GM23338 (cell line): ENCODE results near the gene PLA2G12A.

ENCODE experiments used
- CREB1 ChIP-seq: fragments of 250-450 bp; sonication (Bioruptor Pico); IDR thresholded peaks from 2 replicates; pipeline ENCODE4 v1.5.0; 2020; ENCODE audit warnings: low read depth, mild to moderate bottlenecking, moderate library complexity
- CTCF ChIP-seq, 2 experiments: fragments of 200-600 bp in 1 of 2; sonication (generic) in 1 of 2; conservative IDR thresholded peaks; 2 replicates each; pipeline versions ENCODE4 v1.5.1 to v1.6.1; 2016 to 2017; ENCODE audit warnings: antibody characterized with exemption in 2 of 2, low read depth in 2 of 2, mild to moderate bottlenecking in 2 of 2, moderate library complexity in 1 of 2
- EZH2 ChIP-seq: fragments of 200-600 bp; sonication (generic); IDR thresholded peaks from one replicate; pipeline ENCODE4 v1.8.0; 2017; ENCODE audit warnings: antibody characterized with exemption, mild to moderate bottlenecking, low read depth; ENCODE audit not compliant: unreplicated experiment
- EZH2phosphoT487 ChIP-seq: fragments of 200-600 bp; sonication (generic); IDR thresholded peaks from one replicate; pipeline ENCODE4 v1.8.1; 2018; ENCODE audit warnings: antibody characterized with exemption; ENCODE audit not compliant: unreplicated experiment
- POLR2AphosphoS5 ChIP-seq: IDR thresholded peaks from 2 replicates; pipeline ENCODE4 v1.6.1; 2016; ENCODE audit warnings: antibody characterized with exemption, low read depth
- REST ChIP-seq: IDR thresholded peaks from one replicate; pipeline ENCODE4 v1.6.1; 2018; ENCODE audit warnings: antibody characterized with exemption; ENCODE audit not compliant: unreplicated experiment
- ZNF114 ChIP-seq: fragments of 250-450 bp; sonication (Bioruptor Pico); IDR thresholded peaks from 2 replicates; pipeline ENCODE4 v1.5.0; 2020; ENCODE audit warnings: mild to moderate bottlenecking, moderate library complexity
- TF ChIP-seq, protein P1 (sequence below): IDR thresholded peaks from 2 replicates; pipeline ENCODE4 v1.6.1; 2016; ENCODE audit warnings: antibody characterized with exemption

DNA sequence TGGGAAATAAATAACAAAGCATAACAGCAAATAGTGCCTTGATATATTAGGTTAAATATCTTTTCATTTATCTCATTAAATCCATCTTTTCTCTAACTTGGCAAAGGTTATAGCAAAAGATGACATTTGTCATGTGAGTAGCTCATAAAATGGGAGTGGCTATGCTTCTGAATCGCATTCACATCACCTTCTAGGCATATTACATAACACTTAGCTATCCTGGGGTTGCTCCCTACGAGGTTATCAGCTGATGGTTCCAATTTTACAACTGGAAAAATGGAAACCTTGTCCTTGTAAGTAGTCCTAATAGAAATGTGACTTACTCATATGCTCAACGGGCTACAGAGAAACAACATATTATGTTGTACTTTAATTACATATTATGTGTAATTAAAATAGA, 16.4 kb downstream of the PLA2G12A start:
- TF ChIP-seq CTCF (conservative IDR thresholded peaks at IDR 0.05; ENCODE audit: low read depth in 2 of 2): no peak
- TF ChIP-seq EZH2phosphoT487: no peak
- no peak for TF ChIP-seq POLR2AphosphoS5
- TF ChIP-seq, protein P1, sequence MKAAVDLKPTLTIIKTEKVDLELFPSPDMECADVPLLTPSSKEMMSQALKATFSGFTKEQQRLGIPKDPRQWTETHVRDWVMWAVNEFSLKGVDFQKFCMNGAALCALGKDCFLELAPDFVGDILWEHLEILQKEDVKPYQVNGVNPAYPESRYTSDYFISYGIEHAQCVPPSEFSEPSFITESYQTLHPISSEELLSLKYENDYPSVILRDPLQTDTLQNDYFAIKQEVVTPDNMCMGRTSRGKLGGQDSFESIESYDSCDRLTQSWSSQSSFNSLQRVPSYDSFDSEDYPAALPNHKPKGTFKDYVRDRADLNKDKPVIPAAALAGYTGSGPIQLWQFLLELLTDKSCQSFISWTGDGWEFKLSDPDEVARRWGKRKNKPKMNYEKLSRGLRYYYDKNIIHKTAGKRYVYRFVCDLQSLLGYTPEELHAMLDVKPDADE: no peak
- no peak for TF ChIP-seq CREB1 (CRISPR knock-in tag)
- no peak for TF ChIP-seq EZH2
- TF ChIP-seq REST: no peak
- no peak for TF ChIP-seq ZNF114 (CRISPR knock-in tag)
